Left ventricle myocardium inferior (tissue), 1 donor: ENCODE data around the gene PTPRG. TPM values are rescaled to one million over a fixed set of nuclear protein-coding genes. Genes with fewer than 3 reads are reported as not detected.

ENCODE experiments used
- DNase-seq: peaks from one replicate; pipeline ENCODE4 v3.0.0-alpha.2; 2020
- H3K27ac ChIP-seq: fragments of 200-600 bp; replicated peaks from 2 replicates; pipeline ENCODE4 v1.8.0; 2021
- H3K27me3 ChIP-seq: fragments of 200-600 bp; 2 replicates; pipeline ENCODE4 v1.8.0; 2021; ENCODE audit warnings: low read depth
- H3K36me3 ChIP-seq: fragments of 200-600 bp; 2 replicates; pipeline ENCODE4 v1.8.0; 2021
- H3K4me1 ChIP-seq: fragments of 200-600 bp; 2 replicates; pipeline ENCODE4 v1.8.0; 2021
- H3K4me3 ChIP-seq: fragments of 200-600 bp; 2 replicates; pipeline ENCODE4 v1.8.0; 2021; ENCODE audit warnings: mild to moderate bottlenecking, moderate library complexity
- H3K9me3 ChIP-seq: fragments of 200-600 bp; replicated peaks from 2 replicates; pipeline ENCODE4 v1.8.0; 2021
- CTCF ChIP-seq: fragments of 200-600 bp; IDR thresholded peaks from 2 replicates; pipeline ENCODE4 v1.8.0; 2021; ENCODE audit warnings: antibody characterized with exemption, mild to moderate bottlenecking, borderline replicate concordance
- intact Hi-C: fragments of 100-400 bp; cut with micrococcal nuclease; formaldehyde crosslinking; loops from one replicate; pipeline ENCODE4 v1.11.0; 2022
- total RNA-seq: library from RNA; stranded (reverse); fragmentation: NEBNext Ultra II Directional; extraction: Animal tissue kit (Norgen Biotek cat#: 25700); gene quantifications from one replicate; pipeline ENCODE4 v1.2.1, GENCODE V29; 2021
- donor health status: DM: no; HTN: yes; CAD: no; lungs with severe emphysema.

PTPRG gene
- total RNA-seq, 1 donor from 2014 or later: 29.6 TPM

- Histone ChIP-seq H3K27ac (no peak overlapping the region), H3K4me3 (no peak overlapping the region), H3K27me3 (no peaks in the 10 kb centered on the region), H3K4me1 (peaks cover 76% of the 10 kb centered on the region), H3K36me3 (no peaks in the 10 kb centered on the region), H3K9me3 (no peaks in the 10 kb centered on the region)
- intact Hi-C loops: no loop called here
- no peak for DNase-seq
- no peak for TF ChIP-seq CTCF
Measured at GRCh38 chr3:61776390-61776789, 215.0 kb downstream of the PTPRG start.

- peaks cover 65% of the 10 kb centered on the region for H3K4me1 ChIP-seq
- no peak for TF ChIP-seq CTCF
Measured at GRCh38 chr3:61777483-61777882, 216.1 kb downstream of the PTPRG start.

GRCh38 chr3:61778095-61778494 lies 216.7 kb downstream of the PTPRG start:
- DNase-seq: no peak
- intact Hi-C loops: no loop called here
- H3K4me1 ChIP-seq: peaks cover 59% of the 10 kb centered on the region
- H3K27me3 ChIP-seq: no peaks in the 10 kb centered on the region
- TF ChIP-seq CTCF: peak; percentile 11
- H3K27ac ChIP-seq: no peak overlapping the region
- H3K36me3 ChIP-seq: no peaks in the 10 kb centered on the region
- no peaks in the 10 kb centered on the region for H3K9me3 ChIP-seq
- H3K4me3 ChIP-seq: no peak overlapping the region

More at GRCh38 chr3:61777483-61777882, 216.1 kb downstream of the PTPRG start:
- Histone ChIP-seq H3K27ac (no peak overlapping the region), H3K36me3 (no peaks in the 10 kb centered on the region), H3K9me3 (no peaks in the 10 kb centered on the region), H3K27me3 (no peaks in the 10 kb centered on the region), H3K4me3 (no peak overlapping the region)
- DNase-seq: no peak
- intact Hi-C loops: no loop called here

- no peaks in the 10 kb centered on the region for H3K27me3 ChIP-seq
- no peak for DNase-seq
- peak overlapping the region; percentile 42 for H3K27ac ChIP-seq
- H3K36me3 ChIP-seq: no peaks in the 10 kb centered on the region
- intact Hi-C loops: no loop called here
- no peak overlapping the region for H3K4me3 ChIP-seq
- H3K4me1 ChIP-seq: peaks cover 59% of the 10 kb centered on the region
- H3K9me3 ChIP-seq: no peaks in the 10 kb centered on the region
- no peak for TF ChIP-seq CTCF
Measured at GRCh38 chr3:61780016-61780415, 218.6 kb downstream of the PTPRG start.

- no peak for DNase-seq
- no peaks in the 10 kb centered on the region for H3K36me3 ChIP-seq
- H3K4me3 ChIP-seq: no peak overlapping the region
- H3K27me3 ChIP-seq: no peaks in the 10 kb centered on the region
- intact Hi-C loops: no loop called here
- H3K4me1 ChIP-seq: peaks cover 59% of the 10 kb centered on the region
- peak overlapping the region; percentile 42 for H3K27ac ChIP-seq
- H3K9me3 ChIP-seq: no peaks in the 10 kb centered on the region
- TF ChIP-seq CTCF: no peak
Measured at GRCh38 chr3:61780455-61781228, 219.3 kb downstream of the PTPRG start.
